Measurements from ENCODE around the gene PHF19. TPM values are rescaled to one million over a fixed set of nuclear protein-coding genes. Genes with fewer than 3 reads are reported as not detected.

The PHF19 gene
- total RNA-seq, 2 experiments from 2014 or later = 210 to 216 TPM

DNA sequence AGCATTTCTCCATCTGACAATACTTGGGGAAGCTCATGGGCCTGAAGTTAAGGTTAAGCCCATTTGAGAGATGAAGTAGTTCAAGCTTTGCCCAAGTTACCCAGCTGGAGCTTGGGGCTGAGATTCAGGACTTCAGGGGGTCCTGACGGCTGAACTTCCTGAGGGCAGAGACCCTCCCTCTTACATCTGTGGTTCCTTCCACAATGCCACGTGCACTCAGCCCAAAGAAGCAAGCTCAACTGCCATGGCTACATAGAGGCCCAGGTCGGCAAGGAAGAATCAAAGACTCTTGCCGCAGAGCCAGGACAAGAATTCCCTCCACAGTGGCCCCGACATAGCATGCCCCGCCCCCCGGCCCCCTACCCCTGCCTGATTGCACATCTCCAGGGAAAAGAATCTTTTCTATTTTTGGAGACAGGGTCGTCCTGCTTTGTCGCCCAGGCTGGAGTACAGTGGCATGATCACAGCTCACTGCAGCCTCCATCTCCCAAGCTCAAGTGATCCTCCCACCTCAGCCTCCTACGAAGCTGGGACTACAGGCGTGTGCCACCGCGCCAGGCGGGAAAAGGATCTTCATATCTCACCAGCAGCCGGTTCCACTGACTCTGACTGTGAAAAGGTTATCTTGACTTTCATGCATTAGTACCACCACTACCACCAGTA lies 9.2 kb downstream of the PHF19 start:
- no peak for TF ChIP-seq CTCF (IDR thresholded peaks at IDR 0.05)
- H3K27me3 Mint-ChIP-seq = no peaks in the 10 kb centered on the region
- POLR2A ChIA-PET = interaction anchor here (0.6 to 67.1 kb wide), 6 partner anchors 9 to 74 kb away, joined by 3 to 2439 read pairs (median 4); partner anchors contain the start of genes FBXW2, PSMD5 and TRAF1
- peak overlapping the region; percentile 63 for H3K27ac Mint-ChIP-seq
- no peak for DNase-seq
- H3K36me3 Mint-ChIP-seq (ENCODE audit: low read depth) = peaks cover 77% of the 10 kb centered on the region
- ATAC-seq = no peak
- H3K4me1 Mint-ChIP-seq (ENCODE audit: low read depth) = peaks cover 37% of the 10 kb centered on the region
- intact Hi-C loops (cut with micrococcal nuclease) = no loop called here
- peak overlapping the region; percentile 62 for H3K4me3 Mint-ChIP-seq
- CTCF ChIA-PET = interaction anchor here (0.8 to 2.8 kb wide), 10 partner anchors 12 to 114 kb away, joined by 3 to 11 read pairs (median 5); no protein-coding TSS in a partner anchor
- no peaks in the 10 kb centered on the region for H3K9me3 Mint-ChIP-seq

GRCh38 chr9:120866651-120867050 lies 10.3 kb downstream of the PHF19 start:
- DNase-seq (no peak), ATAC-seq (no peak)
- Mint-ChIP-seq H3K27ac (no peak overlapping the region), H3K4me1 (ENCODE audit: low read depth) (peaks cover 30% of the 10 kb centered on the region), H3K27me3 (no peaks in the 10 kb centered on the region), H3K36me3 (ENCODE audit: low read depth) (peaks cover 74% of the 10 kb centered on the region), H3K4me3 (no peak overlapping the region), H3K9me3 (no peaks in the 10 kb centered on the region)
- CTCF ChIA-PET = interaction anchor here (1.3 to 2.1 kb wide), 5 partner anchors 11 to 115 kb away, joined by 3 to 7 read pairs (median 5); no protein-coding TSS in a partner anchor
- intact Hi-C loops (cut with micrococcal nuclease) = no loop called here
- POLR2A ChIA-PET = interaction anchor here (1.4 to 67.1 kb wide), 3 partner anchors 14 to 45 kb away, joined by 3 to 2439 read pairs (median 231); partner anchors contain the start of genes PSMD5 and TRAF1
- TF ChIP-seq CTCF (IDR thresholded peaks at IDR 0.05) = no peak

- H3K27ac Mint-ChIP-seq = no peak overlapping the region
- no peaks in the 10 kb centered on the region for H3K27me3 Mint-ChIP-seq
- H3K4me1 Mint-ChIP-seq (ENCODE audit: low read depth) = peaks cover 23% of the 10 kb centered on the region
- no peak overlapping the region for H3K4me3 Mint-ChIP-seq
- intact Hi-C loops (cut with micrococcal nuclease) = no loop called here
- ChIA-PET POLR2A (interaction anchor here (1.4 to 67.1 kb wide), 3 partner anchors 10 to 46 kb away, joined by 3 to 2439 read pairs (median 231); partner anchors contain the start of genes PSMD5 and TRAF1), CTCF (interaction anchor here (0.9 to 2.0 kb wide), 2 partner anchors 10 to 71 kb away, joined by 3 to 7 read pairs; no protein-coding TSS in a partner anchor)
- no peak for ATAC-seq
- H3K36me3 Mint-ChIP-seq (ENCODE audit: low read depth) = peaks cover 72% of the 10 kb centered on the region
- no peak for DNase-seq
- TF ChIP-seq CTCF (IDR thresholded peaks at IDR 0.05) = no peak
- no peaks in the 10 kb centered on the region for H3K9me3 Mint-ChIP-seq
Observed at GRCh38 chr9:120865809-120866208, 11.2 kb downstream of the PHF19 start.

DNA sequence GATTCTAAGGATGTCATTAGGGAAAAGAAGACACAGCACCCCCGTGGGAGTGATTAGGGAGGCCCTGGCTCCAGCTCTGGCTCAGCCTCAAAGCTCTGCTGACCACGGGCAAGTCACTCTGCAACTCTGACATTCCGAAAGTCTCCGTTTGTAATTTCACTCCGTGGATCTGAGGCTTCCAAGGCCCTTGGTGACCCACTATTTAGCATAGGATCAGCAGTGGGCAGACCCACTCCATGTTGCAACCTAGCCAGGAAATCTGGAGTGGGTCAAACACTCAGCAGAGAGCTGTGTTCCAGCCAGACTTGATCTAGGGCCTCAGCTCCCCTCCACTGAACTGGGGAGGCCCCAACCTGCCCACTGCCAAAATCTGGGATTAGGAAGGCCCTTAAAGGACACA lies 11.8 kb downstream of the PHF19 start:
- Mint-ChIP-seq H3K36me3 (ENCODE audit: low read depth) (peaks cover 74% of the 10 kb centered on the region), H3K27ac (no peak overlapping the region), H3K4me1 (ENCODE audit: low read depth) (peaks cover 18% of the 10 kb centered on the region), H3K9me3 (no peaks in the 10 kb centered on the region), H3K27me3 (no peaks in the 10 kb centered on the region), H3K4me3 (no peak overlapping the region)
- no peak for TF ChIP-seq CTCF (IDR thresholded peaks at IDR 0.05)
- no peak for DNase-seq
- ChIA-PET POLR2A (interaction anchor here (1.4 to 67.1 kb wide), 3 partner anchors 11 to 47 kb away, joined by 3 to 2439 read pairs (median 231); partner anchors contain the start of genes PSMD5 and TRAF1), CTCF (no interaction called here)
- intact Hi-C loops (cut with micrococcal nuclease) = no loop called here
- no peak for ATAC-seq

GRCh38 chr9:120864719-120865118 lies 12.3 kb downstream of the PHF19 start:
- CTCF ChIA-PET = interaction anchor here (0.7 to 0.8 kb wide), 2 partner anchors 17 to 171 kb away, joined by 3 read pairs; no protein-coding TSS in a partner anchor
- Mint-ChIP-seq H3K9me3 (no peaks in the 10 kb centered on the region), H3K36me3 (ENCODE audit: low read depth) (peaks cover 74% of the 10 kb centered on the region), H3K4me3 (no peak overlapping the region), H3K4me1 (ENCODE audit: low read depth) (peaks cover 13% of the 10 kb centered on the region), H3K27me3 (no peaks in the 10 kb centered on the region), H3K27ac (no peak overlapping the region)
- DNase-seq (no peak), ATAC-seq (no peak)
- TF ChIP-seq CTCF (IDR thresholded peaks at IDR 0.05) = no peak
- POLR2A ChIA-PET = interaction anchor here (1.4 to 67.1 kb wide), 3 partner anchors 11 to 47 kb away, joined by 3 to 2439 read pairs (median 231); partner anchors contain the start of genes PSMD5 and TRAF1
- intact Hi-C loops (cut with micrococcal nuclease) = no loop called here

Data from activated CD8-positive, alpha-beta T cell treated with anti-CD3 and anti-CD28 coated beads for 36 hours (primary cell).